Spleen (tissue), 11 donors: ENCODE results near the gene EIF2S2. TPM values are rescaled to one million over a fixed set of nuclear protein-coding genes. Genes with fewer than 3 reads are reported as not detected.

Experiments used
- DNase-seq: peaks from one replicate; pipeline ENCODE4 v3.0.0-alpha.2; 2020
- H3K27ac ChIP-seq, 8 donors: fragments of 200-600 bp; sonication (generic) in 7 of 8; 1 replicate in 4 of 8; 2 replicates in 4 of 8; pipeline versions ENCODE4 v1.5.0 to v1.8.0; 2016 to 2021; ENCODE audit warnings: inconsistent platforms in 4 of 8, mild to moderate bottlenecking in 4 of 8, moderate library complexity in 1 of 8
- H3K27me3 ChIP-seq, 7 donors: fragments of 200-600 bp; sonication (generic) in 6 of 7; replicated peaks in 1 of 7; 1 replicate in 4 of 7; 2 replicates in 3 of 7; pipeline versions ENCODE4 v1.5.0 to v1.8.0; 2016 to 2021; ENCODE audit warnings: inconsistent platforms in 3 of 7, mild to moderate bottlenecking in 1 of 7
- H3K36me3 ChIP-seq, 6 donors: fragments of 200-600 bp; sonication (generic) in 5 of 6; 1 replicate in 4 of 6; 2 replicates in 2 of 6; pipeline versions ENCODE4 v1.5.0 to v1.8.0; 2016 to 2021; ENCODE audit warnings: inconsistent platforms in 2 of 6
- H3K4me1 ChIP-seq, 6 donors: fragments of 200-600 bp; sonication (generic) in 5 of 6; 1 replicate in 3 of 6; 2 replicates in 3 of 6; pipeline versions ENCODE4 v1.5.0 to v1.8.0; 2016 to 2021; ENCODE audit warnings: inconsistent platforms in 3 of 6
- H3K4me3 ChIP-seq, 8 donors: fragments of 200-600 bp; sonication (generic) in 7 of 8; 1 replicate in 4 of 8; 2 replicates in 4 of 8; pipeline versions ENCODE4 v1.5.0 to v1.8.0; 2016 to 2021; ENCODE audit warnings: inconsistent platforms in 4 of 8, mild to moderate bottlenecking in 4 of 8, moderate library complexity in 2 of 8
- H3K9me3 ChIP-seq, 8 donors: fragments of 200-600 bp; sonication (generic) in 7 of 8; 1 replicate in 4 of 8; 2 replicates in 4 of 8; pipeline versions ENCODE4 v1.5.0 to v1.8.0; 2016 to 2021; ENCODE audit warnings: inconsistent platforms in 4 of 8
- CTCF ChIP-seq, 11 experiments: fragments of 200-600 bp in 7 of 11; fragments of 450-650 bp in 4 of 11; sonication (generic) in 4 of 11; IDR thresholded peaks in 8 of 11; conservative IDR thresholded peaks in 3 of 11; 1 replicate in 7 of 11; 2 replicates in 4 of 11; pipeline versions ENCODE4 v1.4.0 to v1.8.0; 2016 to 2021; ENCODE audit warnings: antibody characterized with exemption in 11 of 11, inconsistent platforms in 4 of 11, mild to moderate bottlenecking in 1 of 11
- POLR2A ChIP-seq, 3 donors: fragments of 450-650 bp; IDR thresholded peaks; one replicate each; pipeline ENCODE4 v1.5.1; 2017; ENCODE audit warnings: antibody characterized with exemption in 3 of 3, mild to moderate bottlenecking in 1 of 3
- POLR2AphosphoS5 ChIP-seq, 3 donors: sonication (generic); formaldehyde crosslinking; IDR thresholded peaks; one replicate each; pipeline ENCODE4 v1.5.1; 2017; ENCODE audit warnings: antibody characterized with exemption in 3 of 3
- WGBS, 5 donors: extraction: QIAGEN DNeasy Blood & Tissue Kit in 3 of 5; methylation state at CpG; one replicate each; pipeline versions ENCODE4 v1.1.5 to v1.1.7; 2013 to 2018; 5-methylcytosine and 5-hydroxymethylcytosine counted together
- intact Hi-C: fragments of 100-400 bp; cut with DNase I; formaldehyde crosslinking; loops from one replicate; pipeline ENCODE4 v1.15.0; 2023; ENCODE audit warnings: low total_unique reads
- polyA plus RNA-seq, 3 donors: library from polyadenylated mRNA; stranded (reverse); fragments of 200-250 nt; gene quantifications; one replicate each; pipeline ENCODE4 v1.2.1, GENCODE V29; 2013
- total RNA-seq, 7 donors: library from RNA; depleted of rRNA in 3 of 7; stranded (reverse); fragments of >200 nt in 3 of 7; fragmentation: NEBNext Ultra II Directional in 4 of 7; extraction: Animal tissue kit (Norgen Biotek cat#: 25700) in 4 of 7; gene quantifications; one replicate each; pipeline versions ENCODE4 v1.1.0 to v1.2.1, GENCODE V29; 2016 to 2021
- donor health status: healthy with polysubstance abuse.
- donor health status: DM: no; HTN: no; CAD: no; lungs with moderate emphysema.
- donor health status: DM: no; HTN: no; CAD: no.
- donor health status: Bipolar disorder and iron deficiency.
- donor health status: healthy.
- donor health status: DM: no; HTN: no; CAD: no.
- donor health status: DM: yes; HTN: yes; CAD: no.

Gene EIF2S2
- total and polyA plus RNA-seq, 10 donors: 30.0 to 45.3 (median 38.5) TPM

DNA sequence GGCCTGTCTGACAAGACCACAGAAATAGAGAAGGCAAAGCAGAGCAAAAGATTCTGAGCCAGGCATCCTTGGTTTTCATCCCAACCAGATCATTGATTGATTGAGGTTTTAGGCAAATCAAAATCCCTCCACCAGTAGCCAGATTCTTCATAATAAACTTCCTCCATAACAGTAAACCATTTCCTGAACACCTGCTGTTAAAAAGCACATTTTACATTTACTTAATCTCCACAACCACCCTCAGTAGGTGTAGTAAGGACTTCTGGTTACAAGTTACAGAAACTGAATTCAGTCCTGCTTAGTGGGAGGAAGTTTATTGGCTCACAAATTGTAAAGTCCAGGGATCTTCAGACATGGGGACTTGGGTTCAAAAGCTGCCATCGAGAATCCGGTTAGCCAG lies 28.3 kb downstream of the EIF2S2 start:
- intact Hi-C loops: no loop called here
- peaks cover 0 to 100% (median 78%) of the 10 kb centered on the region in 6 donors for H3K36me3 ChIP-seq
- H3K4me1 ChIP-seq: peaks cover 0 to 15% (median 6%) of the 10 kb centered on the region in 6 donors
- no peaks in the 10 kb centered on the region for H3K27me3 ChIP-seq
- 92 to 100% (median 96%) methylated on average over 2 of the region's 2 CpGs for WGBS, 5 donors
- H3K9me3 ChIP-seq: no peaks in the 10 kb centered on the region
- H3K27ac ChIP-seq: peak overlapping the region in 1 of 8 donors; percentile 19
- no peak overlapping the region for H3K4me3 ChIP-seq
- TF ChIP-seq POLR2AphosphoS5 (IDR thresholded peaks at IDR 0.05) (no peak), CTCF (IDR thresholded peaks at IDR 0.05 in 8 of 11, conservative IDR thresholded peaks at IDR 0.05 in 3 of 11) (no peak), POLR2A (IDR thresholded peaks at IDR 0.05) (no peak)
- DNase-seq: no peak

DNA sequence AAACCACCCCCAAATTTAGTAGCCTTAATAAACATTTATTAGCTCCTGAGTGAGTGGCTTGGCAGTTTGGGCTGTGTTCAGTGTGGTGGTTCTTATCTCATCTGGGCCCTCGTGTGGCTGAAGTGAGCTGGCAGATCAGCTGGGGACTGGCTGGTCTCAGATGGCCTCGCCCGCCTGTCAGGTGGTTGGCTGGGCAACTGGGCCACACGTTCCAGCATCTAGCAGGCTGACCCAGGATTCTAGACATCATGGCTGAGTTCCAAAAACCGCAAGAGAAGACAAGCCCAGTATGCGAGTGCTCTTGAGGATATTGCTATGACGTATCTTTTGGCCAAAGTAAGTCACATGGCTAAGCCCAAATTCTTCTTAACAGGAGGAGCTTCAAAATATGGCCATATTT lies 28.9 kb downstream of the EIF2S2 start:
- no peak overlapping the region for H3K4me3 ChIP-seq
- H3K4me1 ChIP-seq: peaks cover 0 to 12% (median 5%) of the 10 kb centered on the region in 6 donors
- peak in 1 of 3 donors; percentile 31 for TF ChIP-seq POLR2AphosphoS5 (IDR thresholded peaks at IDR 0.05)
- no peak for TF ChIP-seq POLR2A (IDR thresholded peaks at IDR 0.05)
- no peaks in the 10 kb centered on the region for H3K9me3 ChIP-seq
- peak overlapping the region in 3 of 8 donors; percentile 14 to 45 (median 38) for H3K27ac ChIP-seq
- peaks cover 0 to 100% (median 78%) of the 10 kb centered on the region in 6 donors for H3K36me3 ChIP-seq
- intact Hi-C loops: no loop called here
- DNase-seq: no peak
- no peaks in the 10 kb centered on the region for H3K27me3 ChIP-seq
- WGBS, 5 donors: 49 to 69% (median 65%) methylated on average over 7 of the region's 7 CpGs

GRCh38 chr20:34082232-34082887 lies 29.7 kb downstream of the EIF2S2 start:
- Histone ChIP-seq H3K27ac (peak overlapping the region in 1 of 8 donors; percentile 38), H3K36me3 (peaks cover 0 to 100% (median 80%) of the 10 kb centered on the region in 6 donors), H3K4me3 (no peak overlapping the region), H3K9me3 (no peaks in the 10 kb centered on the region), H3K27me3 (no peaks in the 10 kb centered on the region), H3K4me1 (peaks cover 0 to 12% (median 5%) of the 10 kb centered on the region in 6 donors)
- 93 to 96% (median 93%) methylated on average over 8 of the region's 8 CpGs for WGBS, 5 donors
- TF ChIP-seq POLR2AphosphoS5 (IDR thresholded peaks at IDR 0.05) (no peak), POLR2A (IDR thresholded peaks at IDR 0.05) (no peak), CTCF (IDR thresholded peaks at IDR 0.05 in 8 of 11, conservative IDR thresholded peaks at IDR 0.05 in 3 of 11) (no peak)
- no peak for DNase-seq
- intact Hi-C loops: no loop called here

DNA sequence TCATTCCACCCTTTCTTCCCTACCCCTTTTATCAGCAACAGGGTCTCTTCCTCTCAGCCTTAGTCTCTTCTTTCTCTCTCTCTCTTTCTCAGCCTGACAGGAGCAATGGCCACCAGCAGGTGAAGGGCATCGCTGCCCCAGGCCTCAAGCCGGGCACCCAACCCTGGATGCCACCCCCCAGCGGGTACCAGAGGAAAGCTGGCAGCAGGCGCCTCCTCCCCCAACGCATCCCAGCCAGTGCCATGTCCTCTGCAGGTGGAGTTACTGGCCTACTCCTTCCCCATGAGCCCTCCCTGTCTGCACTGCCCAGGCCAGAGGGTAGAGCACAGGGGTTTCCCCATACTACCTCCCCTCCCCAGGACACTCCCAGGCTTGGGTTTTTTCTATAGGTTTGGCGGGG lies 32.2 kb downstream of the EIF2S2 start:
- Histone ChIP-seq H3K9me3 (no peaks in the 10 kb centered on the region), H3K36me3 (peaks cover 0 to 100% (median 78%) of the 10 kb centered on the region in 6 donors), H3K4me3 (no peak overlapping the region), H3K27ac (no peak overlapping the region), H3K27me3 (no peaks in the 10 kb centered on the region), H3K4me1 (peaks cover 0 to 12% (median 5%) of the 10 kb centered on the region in 6 donors)
- intact Hi-C loops: loop anchor here (10.0 kb wide), 1 partner anchor 165 kb away; no protein-coding TSS in a partner anchor
- DNase-seq: no peak
- WGBS, 5 donors: 94 to 100% (median 97%) methylated on average over 6 of the region's 6 CpGs
- TF ChIP-seq POLR2AphosphoS5 (IDR thresholded peaks at IDR 0.05): peak in 1 of 3 donors; percentile 54
- no peak for TF ChIP-seq CTCF (IDR thresholded peaks at IDR 0.05 in 8 of 11, conservative IDR thresholded peaks at IDR 0.05 in 3 of 11)
